Mononuclear cell (primary cell): ENCODE measurements around the gene PRR22. TPM values are rescaled to one million over a fixed set of nuclear protein-coding genes. Genes with fewer than 3 reads are reported as not detected.

Experiments
- H3K27me3 ChIP-seq: 2 replicates; pipeline ENCODE4 v1.6.0; 2011; ENCODE audit warnings: low read length, control low read depth; ENCODE audit not compliant: insufficient read depth
- H3K4me1 ChIP-seq: 2 replicates; pipeline ENCODE4 v1.5.1; 2011; ENCODE audit warnings: mild to moderate bottlenecking, low read length, control low read depth; ENCODE audit not compliant: insufficient read depth
- H3K4me3 ChIP-seq: 2 replicates; pipeline ENCODE4 v1.5.1; 2011; ENCODE audit warnings: mild to moderate bottlenecking, low read length, moderate library complexity
- H3K9me3 ChIP-seq: 2 replicates; pipeline ENCODE4 v1.5.1; 2011; ENCODE audit warnings: low read depth, mild to moderate bottlenecking, control low read depth, low read length
- total RNA-seq: library from RNA; depleted of rRNA; stranded (reverse); fragments of >200 nt; gene quantifications from one replicate; pipeline ENCODE4 v1.2.3, GENCODE V29; 2012

PRR22 gene
- total RNA-seq, 1 donor = 0.42 TPM

DNA sequence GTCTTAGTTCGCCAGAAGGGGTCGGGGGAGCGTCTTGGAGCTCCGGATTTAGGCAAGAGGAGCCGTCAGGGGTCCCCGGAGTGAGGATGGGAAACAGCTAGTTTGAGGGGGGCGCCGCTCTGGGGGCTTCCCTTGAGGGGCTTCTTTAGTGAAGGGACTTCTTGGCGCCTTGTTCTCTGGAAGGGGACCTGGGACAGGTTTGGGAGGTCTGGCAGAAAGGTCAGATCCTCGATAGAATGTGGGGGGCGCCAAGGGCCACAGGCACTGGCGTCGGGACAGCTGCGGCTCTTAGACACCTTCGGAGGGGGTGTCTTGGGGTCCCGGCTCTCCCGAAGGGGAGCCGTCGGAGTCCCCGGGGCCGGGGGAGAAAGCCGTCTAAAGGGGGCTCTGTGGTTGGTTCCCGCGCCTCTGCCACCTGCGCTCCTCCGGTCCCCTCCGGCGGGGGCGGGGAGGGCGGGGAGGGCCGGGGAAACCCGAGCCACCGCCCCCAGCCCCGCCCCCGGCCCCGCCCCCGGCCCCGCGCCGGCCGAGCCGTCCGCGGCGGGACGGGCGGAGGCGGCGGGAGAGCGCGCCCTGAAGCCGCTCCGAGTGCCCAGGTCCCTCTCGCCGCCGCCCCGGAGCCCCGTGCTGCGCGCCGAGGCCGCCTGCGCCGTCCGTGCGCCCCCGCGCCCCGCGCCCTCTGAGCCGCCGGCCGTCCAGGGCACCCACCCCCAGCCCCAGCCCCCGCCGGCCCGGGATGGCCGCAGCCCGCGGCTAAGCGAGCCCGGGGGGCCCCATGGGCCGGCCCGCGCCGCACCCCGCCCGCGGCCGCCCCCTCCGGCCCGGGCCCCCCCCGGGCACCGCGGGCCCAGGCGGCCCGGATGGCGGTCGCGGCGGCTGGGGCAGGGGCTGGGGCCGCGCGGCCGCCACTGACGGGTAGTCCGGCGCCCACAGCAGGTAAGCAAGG, 20.2 kb upstream of the PRR22 start, which contains the start of gene NRTN:
NRTN (plus strand) TSS at position 552 of the 946 bp plus-strand sequence. CDS start 19,099 bp downstream, outside the sequence.
- Histone ChIP-seq H3K9me3 (no peaks in the 10 kb centered on the region), H3K27me3 (peaks cover 17% of the 10 kb centered on the region), H3K4me3 (no peak within 1 kb of the TSS), H3K4me1 (peaks cover 16% of the 10 kb centered on the region)

DNA sequence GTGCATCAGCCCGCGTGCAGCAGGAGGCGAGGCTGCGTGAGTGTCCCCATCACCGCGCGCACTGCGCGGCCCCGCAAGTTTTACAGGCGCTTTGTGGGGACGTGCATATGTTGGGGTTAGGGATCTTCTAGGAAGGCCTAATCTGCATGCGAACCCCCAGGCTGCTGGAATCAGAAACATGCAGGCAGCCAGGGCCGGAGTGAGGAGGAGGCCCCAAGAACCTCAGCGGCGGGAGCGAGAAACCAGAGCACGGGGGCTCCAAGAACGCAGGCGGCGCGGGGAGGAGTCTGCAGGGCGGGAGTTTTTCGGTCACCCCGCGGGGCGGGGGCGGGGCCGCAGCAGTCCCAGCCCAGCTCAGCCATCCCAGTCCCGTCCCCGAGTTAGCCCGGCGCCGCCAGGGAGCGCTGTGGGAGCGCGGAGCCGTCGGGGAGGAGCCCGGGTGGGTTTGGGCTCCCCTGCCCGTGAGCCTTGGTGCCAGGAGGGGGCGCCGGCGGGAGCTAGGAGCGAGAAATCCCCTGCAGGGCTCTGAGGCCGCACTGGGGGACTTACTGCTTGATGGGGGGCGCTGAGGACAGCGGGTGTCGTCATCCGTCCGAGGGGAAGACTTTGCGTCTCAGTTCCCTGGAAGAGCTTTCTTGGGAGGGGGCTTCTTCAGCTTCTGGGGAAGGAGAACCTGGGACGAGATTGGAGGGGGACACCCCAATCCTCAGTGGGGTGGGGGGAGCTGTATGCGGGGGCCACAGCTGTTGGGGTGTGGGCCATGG, 19.4 kb upstream of the PRR22 start:
- no peak overlapping the region for H3K4me3 ChIP-seq
- H3K4me1 ChIP-seq = peaks cover 16% of the 10 kb centered on the region
- peaks cover 17% of the 10 kb centered on the region for H3K27me3 ChIP-seq
- no peaks in the 10 kb centered on the region for H3K9me3 ChIP-seq

DNA sequence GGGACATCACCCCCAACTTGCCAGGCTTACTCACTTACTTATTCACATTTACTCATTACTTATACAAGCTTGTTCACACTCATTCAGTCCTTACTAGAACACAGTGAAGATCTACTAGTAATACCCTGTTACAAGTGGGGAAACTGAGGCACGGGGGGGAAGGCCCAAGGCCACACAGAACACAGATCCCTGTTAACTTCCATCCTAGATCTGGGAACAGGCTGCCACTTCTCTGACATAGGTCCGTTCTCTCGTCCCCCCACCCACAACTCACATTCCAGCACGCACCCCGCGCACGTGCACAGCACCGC, 18.9 kb upstream of the PRR22 start:
- Histone ChIP-seq H3K9me3 (no peaks in the 10 kb centered on the region), H3K4me3 (no peak overlapping the region), H3K27me3 (peaks cover 17% of the 10 kb centered on the region), H3K4me1 (peaks cover 16% of the 10 kb centered on the region)

DNA sequence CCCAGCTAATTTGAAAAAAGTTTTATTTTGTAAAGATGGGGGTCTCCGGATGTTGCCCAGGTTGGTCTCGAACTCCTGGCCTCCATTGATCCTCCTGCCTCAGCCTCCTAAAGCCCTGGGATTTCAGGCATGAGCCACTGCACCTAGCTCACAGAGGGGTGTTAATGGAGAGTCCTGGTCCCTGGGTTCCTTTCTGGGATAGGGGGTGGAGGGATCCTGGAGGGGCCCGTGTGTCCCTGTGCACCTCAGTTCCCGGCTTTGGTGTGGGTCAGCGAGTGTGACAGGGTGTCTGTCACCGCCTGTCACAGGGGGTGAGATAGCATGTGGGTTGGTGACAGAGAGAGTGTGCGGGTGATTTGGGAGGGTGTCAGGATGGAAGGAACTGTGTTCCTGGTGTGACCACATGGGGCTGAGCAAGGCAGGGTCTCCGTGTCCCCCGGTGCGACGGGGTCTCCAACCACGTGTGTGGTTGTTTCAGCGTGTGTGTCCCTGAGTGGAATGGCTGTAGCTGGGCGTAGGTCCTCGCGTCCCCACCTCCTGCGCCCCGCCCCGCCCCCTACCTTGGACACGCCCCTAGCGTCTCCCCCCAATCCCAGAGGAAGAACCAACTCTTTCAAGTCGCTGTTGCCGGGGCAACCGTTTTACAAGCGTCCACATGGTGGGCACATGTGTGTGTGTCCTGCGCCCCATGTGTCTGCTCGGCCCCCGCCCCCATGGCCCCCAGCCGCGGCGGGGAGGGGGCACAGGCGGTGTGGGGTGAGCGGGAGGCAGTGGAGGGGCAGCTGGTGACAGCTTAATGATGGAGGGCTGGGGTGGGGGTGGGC, 17.5 kb upstream of the PRR22 start:
- Histone ChIP-seq H3K9me3 (no peaks in the 10 kb centered on the region), H3K4me3 (no peak overlapping the region), H3K27me3 (peaks cover 17% of the 10 kb centered on the region), H3K4me1 (peaks cover 16% of the 10 kb centered on the region)

DNA sequence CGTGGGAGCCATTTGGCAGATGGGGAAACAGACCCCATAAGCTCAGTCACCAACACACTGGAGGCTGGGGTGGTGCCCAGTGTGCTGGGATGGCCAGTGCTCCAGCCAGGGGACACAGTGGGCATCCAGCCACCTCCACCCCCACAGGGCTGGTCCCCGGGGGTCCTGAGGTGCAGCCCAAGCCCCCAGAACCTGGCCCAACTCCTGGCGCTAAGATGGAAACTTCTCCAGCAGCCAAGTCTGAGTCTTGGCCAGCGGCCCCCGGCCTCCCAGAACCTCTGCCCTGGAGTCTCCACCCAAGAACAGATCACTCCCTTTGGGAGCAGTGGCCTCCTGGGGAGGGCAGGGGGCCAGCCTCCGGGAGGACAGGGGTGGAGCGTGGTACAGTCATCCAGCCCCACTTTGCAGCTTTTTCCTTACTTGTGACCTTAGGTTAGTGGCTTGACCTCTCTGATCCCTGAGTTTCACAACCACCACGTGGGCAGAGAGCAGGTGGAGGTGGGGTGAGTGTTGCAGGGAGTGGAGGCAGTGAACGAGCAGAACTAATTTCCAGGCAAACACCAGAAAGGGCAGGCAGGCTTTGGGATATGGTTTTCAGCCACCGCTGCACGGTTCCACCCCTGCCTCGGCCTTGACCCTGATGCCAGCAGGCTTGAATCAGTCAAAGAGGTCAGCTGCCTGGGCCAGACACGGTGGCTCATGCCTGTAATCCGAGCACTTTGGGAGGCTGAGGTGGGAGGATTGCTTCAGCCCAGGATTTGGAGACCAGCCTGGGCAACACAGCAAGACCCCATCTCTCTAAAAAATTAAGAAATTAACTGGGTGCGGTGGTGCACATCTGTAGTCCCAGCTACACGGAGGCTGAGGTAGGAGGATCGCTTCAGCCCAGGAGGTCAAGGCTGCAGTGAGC, 16.1 kb upstream of the PRR22 start:
- Histone ChIP-seq H3K9me3 (no peaks in the 10 kb centered on the region), H3K27me3 (peaks cover 17% of the 10 kb centered on the region), H3K4me3 (no peak overlapping the region), H3K4me1 (peaks cover 16% of the 10 kb centered on the region)

DNA sequence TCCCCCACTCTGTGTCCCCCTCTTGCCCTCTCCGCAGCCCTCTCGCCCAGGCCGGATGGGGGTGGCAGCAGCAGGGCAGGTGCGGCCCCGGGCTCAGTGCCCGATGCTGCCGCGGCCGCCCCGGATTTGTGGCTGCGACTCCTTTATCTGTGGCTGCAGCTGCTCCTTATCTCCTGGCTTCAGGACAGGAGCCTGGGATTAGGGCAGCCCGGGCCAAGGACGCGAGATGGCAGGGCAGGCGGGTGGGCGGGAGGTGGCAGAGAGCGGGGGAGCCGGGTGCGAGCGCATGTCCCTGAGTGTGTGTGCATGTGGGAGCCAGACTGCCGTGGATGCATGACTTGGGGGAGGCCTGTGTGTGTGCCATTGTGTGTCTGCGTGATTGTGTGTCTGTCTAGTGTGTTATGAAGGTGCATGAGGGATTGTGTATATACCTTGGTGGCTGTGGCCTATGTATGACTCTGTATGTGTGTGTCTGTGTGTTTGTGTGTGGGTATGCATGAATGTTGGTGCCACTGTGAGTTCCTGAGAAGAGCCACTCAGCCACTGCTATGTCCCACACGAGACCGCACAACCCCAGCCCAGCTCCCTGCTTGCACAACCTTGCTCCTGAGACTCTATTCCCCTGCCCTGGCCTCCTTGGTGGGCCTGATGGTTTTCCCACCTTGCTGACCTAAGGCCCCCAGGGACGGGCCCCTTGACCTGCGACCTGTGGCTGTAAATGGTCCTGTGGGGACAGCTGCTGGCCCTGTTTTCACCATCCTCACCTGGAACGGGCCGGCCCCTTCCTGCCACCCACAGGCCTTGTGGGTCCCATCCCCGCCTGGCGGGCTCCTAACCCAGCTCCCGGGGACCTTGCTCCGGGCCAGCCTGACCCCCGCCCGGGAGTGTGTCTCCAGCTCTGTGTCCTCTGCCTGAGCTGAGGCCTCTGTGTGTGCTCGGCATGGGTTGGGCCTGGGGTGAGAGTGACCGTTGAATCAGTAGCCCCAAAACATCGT, 15.0 kb upstream of the PRR22 start:
- Histone ChIP-seq H3K4me3 (no peak overlapping the region), H3K9me3 (no peaks in the 10 kb centered on the region), H3K27me3 (peaks cover 16% of the 10 kb centered on the region), H3K4me1 (peaks cover 14% of the 10 kb centered on the region)

DNA sequence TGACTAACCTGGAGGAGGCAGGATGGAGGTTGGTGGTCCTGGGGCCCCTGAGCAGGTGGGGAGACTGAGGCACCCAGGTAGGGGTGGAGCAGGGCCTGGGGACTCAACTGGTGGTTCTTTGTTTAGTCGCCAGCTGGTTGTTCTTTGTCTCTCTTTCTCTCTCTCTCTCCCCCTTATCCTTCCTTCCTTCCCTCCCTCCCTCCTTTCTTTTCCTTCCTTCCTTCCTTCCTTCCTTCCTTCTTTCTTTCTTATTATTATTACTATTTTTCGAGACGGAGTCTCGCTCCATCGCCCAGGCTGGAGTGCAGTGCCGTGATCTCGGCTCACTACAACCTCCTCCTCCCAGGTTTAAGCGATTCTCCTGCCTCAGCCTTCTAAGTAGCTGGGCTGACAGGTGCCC, 13.7 kb upstream of the PRR22 start:
- H3K9me3 ChIP-seq = no peaks in the 10 kb centered on the region
- peaks cover 7% of the 10 kb centered on the region for H3K27me3 ChIP-seq
- H3K4me3 ChIP-seq = no peak overlapping the region
- peaks cover under 1% of the 10 kb centered on the region for H3K4me1 ChIP-seq

DNA sequence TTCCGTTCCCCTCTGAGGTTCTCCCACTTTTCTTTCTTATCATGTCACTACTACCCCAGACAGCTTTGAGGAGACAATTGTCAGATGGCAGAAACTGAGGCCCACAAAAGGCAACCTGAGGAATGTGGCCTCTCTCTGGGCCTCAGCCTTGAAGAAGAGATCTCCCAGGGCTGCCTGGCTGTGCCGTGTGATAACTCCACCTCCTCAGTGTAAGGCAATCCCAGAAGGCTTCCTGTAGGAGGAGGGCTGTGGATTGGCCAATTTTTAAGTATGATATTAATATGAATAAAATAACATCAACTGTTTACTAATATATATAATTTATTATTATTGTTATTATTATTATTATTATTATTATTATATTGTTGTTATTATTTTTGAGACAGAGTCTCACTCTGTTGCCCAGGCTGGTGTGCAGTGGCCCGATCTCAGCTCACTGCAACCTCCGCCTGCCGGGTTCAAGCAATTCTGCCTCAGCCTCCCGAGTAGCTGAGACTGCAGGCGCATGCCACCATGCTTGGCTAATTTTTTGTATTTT, 10.9 kb upstream of the PRR22 start:
- Histone ChIP-seq H3K9me3 (no peaks in the 10 kb centered on the region), H3K4me3 (no peak overlapping the region), H3K27me3 (no peaks in the 10 kb centered on the region), H3K4me1 (peaks cover under 1% of the 10 kb centered on the region)

DNA sequence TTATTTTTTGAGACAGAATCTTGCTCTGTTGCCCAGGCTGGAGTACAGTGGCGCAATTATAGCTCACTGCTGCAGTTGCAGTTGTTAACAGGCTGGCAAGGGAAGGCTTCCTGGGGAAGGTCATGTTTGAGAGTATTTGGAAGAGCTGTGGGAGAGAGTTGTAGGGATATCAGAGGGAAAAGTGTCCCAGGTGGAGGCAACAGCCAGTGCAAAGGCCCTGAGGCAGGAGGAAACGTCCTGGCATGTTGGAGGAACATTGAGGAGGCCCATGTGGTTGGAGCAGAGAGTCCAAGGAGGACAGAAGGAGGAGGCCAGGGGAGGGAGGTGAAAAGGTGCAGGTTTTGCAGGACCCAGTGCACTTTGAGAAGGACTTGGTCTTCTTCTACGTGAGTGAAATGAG, 8.6 kb upstream of the PRR22 start:
- no peak overlapping the region for H3K4me3 ChIP-seq
- peaks cover 10% of the 10 kb centered on the region for H3K4me1 ChIP-seq
- H3K9me3 ChIP-seq = no peaks in the 10 kb centered on the region
- H3K27me3 ChIP-seq = no peaks in the 10 kb centered on the region

DNA sequence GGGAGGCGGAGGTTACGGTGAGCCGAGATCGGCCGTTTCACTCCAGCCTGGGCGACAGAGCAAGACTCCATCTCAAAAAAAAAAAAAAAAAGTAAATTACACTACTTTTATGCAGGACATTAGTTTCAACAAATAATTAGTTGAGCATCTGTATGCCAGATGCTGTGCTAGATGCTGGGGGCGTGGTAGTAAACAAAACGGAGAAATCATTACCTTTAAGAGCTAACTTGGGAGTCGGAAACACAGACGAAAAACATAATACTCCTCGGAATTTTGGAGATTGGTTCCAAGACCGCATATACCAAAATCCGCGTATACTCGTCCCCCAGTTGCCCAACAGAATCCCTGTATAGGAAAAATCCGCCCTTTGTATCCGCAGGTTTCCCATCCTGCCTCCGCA, 7.7 kb upstream of the PRR22 start:
- Histone ChIP-seq H3K27me3 (no peaks in the 10 kb centered on the region), H3K4me3 (no peak overlapping the region), H3K9me3 (no peaks in the 10 kb centered on the region), H3K4me1 (peaks cover 10% of the 10 kb centered on the region)

DNA sequence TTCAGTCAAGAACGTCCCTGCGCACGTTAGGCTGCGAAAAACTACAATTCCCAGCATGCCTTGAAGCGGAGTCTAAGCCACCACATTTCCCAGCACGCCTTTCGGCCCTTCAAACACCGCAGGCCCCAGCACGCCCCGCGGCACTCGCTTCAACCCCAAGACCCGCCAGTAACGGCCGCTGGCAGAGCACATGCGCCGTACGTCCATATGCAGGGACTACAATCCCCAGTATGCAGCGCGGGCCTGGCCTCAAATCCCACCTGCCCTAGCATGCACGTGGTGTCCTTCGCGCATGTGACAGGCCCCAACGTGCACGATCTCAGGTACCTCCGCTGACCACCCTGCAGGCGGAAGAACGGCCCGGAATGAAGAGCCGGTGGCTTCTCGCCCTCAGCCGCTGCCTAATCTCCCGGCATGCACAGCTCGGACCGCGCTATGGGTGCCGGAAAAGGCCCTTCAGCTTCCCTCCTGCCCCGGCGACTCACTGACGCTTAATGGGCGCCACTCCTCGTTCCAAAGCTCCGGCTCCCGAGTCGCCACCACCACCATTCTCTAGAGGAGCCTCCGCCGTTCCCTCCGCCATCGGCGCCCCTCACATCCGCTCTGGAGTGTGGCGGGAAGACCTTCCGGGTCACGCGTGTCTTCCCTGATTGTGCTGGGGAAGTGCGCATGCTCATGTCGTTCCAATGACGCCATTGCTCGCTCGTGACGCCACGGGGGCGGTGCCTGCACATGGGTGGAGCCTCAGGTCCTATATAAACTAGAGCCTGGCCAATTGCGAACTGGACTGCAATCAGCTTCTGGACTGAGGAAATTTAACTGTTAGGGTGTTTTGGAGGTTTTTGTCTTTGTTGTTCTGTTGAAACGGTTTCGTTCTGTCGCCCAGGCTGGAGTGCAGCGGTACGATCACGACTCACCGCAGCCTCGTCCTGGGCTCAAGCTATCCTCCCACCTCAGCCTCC, 6.3 kb upstream of the PRR22 start, which contains the start of gene DUS3L:
DUS3L (minus strand) TSS at position 605 of the 962 bp plus-strand sequence; CDS start at position 583, 22 bp downstream.
- Histone ChIP-seq H3K4me1 (peaks cover 10% of the 10 kb centered on the region), H3K4me3 (peak within 1 kb of the TSS; percentile 65), H3K9me3 (no peaks in the 10 kb centered on the region), H3K27me3 (no peaks in the 10 kb centered on the region)
